GM18909 (cell line): ENCODE measurements around the gene RPL39.
A peak's percentile ranks its signal among the peaks of the same experiment; 100 is the strongest.
"Not testable (repeated sequence)": the region's sequence is repeated elsewhere in the genome, so short reads cannot be mapped to it uniquely, and the experiment has no call there.

Source experiments
- ATAC-seq: cut with Tn5 transposase; IDR thresholded peaks from one replicate; pipeline ENCODE4 v1.9.1; 2021; ENCODE audit warnings: mild to moderate bottlenecking; ENCODE audit not compliant: unreplicated experiment, poor library complexity

RPL39 gene

DNA sequence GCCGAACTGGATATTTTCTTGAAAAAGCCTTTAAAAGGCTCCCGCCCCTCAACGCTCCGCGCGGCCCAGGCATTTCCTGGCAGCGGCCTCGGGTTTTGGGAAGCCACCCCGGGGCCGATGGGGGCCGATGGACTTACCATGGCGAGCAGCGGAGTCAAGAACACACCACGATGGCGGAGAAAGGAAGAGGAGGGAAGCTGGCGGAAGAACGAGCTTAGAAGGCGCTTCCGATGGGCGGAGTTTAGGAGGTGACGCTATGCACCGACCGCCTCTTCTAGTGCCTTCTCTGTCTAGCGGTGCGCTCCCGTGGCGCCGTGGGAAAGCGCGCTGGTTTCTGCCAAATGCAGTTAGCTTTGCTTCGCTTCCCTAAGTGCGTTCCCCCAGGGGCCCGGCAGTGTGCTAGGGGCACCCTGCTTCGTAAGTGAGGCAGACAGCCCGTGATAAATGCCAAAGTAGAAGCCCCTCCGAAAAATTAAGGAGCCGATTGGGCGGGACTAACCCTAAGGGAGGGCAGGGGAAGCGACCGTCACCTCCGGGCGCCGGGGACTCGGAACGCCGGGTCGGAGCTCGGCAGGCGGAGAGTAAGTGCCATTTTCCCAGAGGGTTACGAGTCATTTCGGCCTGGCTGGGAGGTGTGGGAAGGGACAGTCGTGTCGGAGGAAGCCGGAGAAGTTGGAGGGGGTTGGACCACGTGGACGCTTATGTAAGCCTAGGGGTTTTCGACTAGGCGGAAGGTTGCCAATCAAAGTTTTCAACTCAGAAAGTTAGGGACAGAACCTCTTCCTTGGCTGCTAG, at the start of gene RPL39:
TSS of gene RPL39 (minus strand) at position 194 of the 795 bp plus-strand sequence. CDS start at position 140, 54 bp downstream.
- ATAC-seq = peak; percentile 93

DNA sequence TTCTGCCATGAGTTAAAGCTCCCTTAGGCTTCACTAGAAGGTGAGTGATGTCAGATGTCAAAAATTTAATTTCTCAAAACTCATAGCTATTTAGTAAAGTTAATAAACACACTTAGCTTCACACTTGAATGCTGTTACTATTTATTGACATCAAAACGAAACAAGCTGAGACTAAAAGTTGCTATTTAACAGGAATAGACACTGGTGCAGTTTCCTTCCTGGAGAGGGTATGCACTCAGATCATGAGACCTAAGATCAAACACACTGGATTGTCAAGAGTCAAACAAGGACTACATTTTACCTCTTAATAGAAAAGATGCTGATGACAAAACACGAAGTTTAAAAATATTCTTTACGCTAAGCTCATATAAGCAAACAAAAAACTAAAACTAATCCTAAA, 42.5 kb upstream of the RPL39 start:
- ATAC-seq = no peak

DNA sequence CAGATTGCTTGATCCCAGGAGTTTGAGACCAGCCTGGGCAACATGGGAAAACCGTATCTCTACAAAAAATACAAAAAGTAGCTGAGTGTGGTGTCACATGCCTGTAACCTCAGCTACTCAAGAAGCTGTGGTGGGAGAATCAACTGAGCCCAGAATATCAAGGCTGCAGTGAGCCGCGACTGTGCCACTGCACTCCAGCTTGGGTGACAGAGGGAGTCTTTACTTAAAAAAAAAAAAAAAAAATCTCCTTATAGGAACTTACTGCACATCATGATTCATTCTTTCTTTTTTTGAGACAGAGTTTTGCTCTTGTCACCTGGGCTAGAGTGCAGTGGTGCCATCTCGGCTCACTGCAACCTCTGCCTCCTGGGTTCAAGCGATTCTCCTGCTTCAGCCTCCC, 37.0 kb upstream of the RPL39 start:
- no peak for ATAC-seq

DNA sequence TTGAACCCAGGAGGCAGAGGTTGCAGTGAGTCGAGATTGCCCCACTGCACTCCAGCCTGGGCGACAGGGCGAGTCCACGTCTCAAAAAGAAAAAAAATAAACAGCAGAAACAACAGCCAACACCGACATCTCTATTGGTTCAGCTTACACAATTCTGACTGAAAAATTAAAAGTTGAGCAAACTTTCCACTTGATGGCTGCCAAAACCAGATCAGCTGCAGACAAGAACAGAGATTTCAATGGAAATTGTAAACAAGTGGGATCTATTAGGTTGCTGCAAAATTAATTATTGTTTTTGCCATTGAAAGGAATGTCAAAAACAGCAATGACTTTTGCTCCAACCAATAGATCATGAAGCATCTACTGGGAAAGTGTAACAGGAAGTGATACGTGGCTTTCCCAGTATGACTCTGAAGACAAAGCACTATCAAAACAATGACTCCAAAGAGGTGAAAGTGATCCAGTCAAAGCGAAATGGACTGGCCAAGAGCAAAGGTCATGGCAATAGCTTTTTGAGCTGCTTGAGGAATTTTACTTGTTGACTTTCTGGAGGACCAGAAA, 35.0 kb upstream of the RPL39 start:
- no peak for ATAC-seq

DNA sequence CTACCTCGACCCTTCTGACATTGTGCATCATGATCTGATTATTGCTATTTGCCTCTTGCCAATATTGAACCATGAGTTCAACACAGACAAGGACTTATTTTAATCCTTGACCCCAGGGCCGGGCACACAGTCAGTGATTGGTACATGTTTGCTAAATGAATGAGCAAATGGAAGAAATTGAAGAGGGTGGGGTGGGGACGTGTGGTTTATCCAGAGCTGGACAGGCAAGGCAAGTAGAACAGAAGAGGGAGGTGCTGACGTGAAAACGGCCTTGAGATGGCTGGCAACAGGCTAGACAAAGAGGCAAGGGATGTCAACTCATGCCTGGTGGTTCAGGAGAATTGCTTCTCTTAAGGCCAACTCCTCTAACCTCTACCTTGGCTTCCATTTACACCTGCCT, 32.8 kb upstream of the RPL39 start:
- ATAC-seq = not testable (repeated sequence)

DNA sequence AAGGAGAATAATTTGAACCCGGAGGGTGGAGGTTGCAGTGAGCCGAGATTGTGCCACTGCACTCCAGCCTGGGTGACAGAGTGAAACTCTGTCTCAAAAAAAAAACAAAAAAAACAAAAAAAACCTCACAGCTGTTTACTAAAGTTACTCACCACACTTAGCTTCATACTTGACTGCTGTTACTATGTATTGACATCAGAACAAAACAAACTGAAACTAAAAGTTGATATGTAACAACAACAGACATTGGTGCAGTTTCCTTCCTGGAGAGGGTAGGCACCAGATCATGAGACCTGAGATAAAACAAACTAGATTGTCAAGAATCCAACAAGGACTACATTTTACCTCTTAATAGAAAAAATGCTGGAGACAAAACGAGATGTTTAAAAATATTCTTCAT, 30.3 kb upstream of the RPL39 start:
- ATAC-seq = peak; percentile 96

DNA sequence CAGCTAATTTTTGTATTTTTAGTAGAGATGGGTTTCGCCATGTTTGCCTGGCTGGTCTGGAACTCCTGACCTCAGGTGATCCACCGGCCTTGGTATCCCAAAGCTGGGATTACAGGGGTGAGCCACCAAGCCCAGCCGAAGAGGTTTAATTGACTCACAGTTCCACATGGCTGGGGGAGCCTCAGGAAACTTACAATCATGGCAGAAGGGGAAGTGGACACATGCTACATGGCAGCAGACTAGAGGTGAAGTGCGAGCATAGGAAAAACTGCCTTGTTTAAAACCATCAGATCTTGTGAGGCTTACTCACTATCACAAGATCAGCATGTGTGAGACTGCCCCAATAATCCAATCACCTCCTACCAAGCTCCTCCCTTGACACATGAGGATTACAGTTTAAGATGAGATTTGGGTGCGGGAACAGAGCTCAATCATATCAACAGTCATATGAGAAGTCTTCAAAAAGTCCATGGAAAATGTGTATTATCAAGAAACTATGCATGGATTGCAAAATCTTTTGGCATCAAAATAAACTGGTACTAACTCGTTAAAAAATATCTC, 25.8 kb upstream of the RPL39 start:
- ATAC-seq = no peak

DNA sequence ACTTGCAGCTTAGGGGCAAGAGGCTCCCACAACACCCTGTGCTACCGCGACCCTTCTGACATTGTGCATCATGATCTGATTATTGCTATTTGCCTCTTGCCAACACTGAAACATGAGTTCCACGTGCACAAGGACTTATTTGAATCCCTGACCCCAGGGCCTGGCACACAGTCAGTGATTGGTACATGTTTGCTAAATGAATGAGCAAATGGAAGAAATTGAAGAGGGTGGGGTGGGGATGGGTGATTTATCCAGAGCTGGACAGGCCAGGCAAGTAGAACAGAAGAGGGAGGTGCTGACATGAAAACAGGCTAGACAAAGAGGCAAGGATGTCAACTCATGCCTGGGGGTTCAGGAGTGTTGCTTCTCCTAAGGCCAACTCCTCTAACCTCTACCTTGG, 24.9 kb upstream of the RPL39 start:
- ATAC-seq = no peak

DNA sequence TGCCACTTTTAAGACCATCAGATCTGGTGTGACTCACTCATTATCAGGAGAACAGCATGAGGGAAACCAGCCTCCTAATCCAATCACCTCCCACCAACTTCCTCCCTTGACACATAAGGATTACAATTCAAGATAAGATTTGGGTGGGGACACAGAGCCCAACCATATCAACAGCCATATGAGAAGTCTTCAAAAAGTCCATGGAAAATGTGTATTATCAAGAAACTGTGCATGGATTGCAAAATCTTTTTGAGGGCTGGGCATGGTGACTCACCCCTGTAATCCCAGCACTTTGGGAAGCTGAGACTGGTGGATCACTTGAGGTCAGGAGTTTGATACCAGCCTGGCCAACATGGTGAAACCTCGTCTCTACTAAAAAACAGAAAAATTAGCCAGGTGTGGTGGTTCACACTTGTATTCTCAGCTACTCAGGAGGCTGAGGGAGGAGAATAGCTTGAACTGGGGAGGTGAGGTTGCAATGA, 17.8 kb upstream of the RPL39 start:
- ATAC-seq = no peak

DNA sequence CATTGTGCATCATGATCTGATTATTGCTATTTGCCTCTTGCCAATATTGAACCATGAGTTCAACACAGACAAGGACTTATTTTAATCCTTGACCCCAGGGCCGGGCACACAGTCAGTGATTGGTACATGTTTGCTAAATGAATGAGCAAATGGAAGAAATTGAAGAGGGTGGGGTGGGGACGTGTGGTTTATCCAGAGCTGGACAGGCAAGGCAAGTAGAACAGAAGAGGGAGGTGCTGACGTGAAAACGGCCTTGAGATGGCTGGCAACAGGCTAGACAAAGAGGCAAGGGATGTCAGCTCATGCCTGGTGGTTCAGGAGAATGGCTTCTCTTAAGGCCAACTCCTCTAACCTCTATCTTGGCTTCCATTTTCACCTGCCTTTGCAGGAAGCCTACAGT, 17.0 kb upstream of the RPL39 start:
- not testable (repeated sequence) for ATAC-seq

DNA sequence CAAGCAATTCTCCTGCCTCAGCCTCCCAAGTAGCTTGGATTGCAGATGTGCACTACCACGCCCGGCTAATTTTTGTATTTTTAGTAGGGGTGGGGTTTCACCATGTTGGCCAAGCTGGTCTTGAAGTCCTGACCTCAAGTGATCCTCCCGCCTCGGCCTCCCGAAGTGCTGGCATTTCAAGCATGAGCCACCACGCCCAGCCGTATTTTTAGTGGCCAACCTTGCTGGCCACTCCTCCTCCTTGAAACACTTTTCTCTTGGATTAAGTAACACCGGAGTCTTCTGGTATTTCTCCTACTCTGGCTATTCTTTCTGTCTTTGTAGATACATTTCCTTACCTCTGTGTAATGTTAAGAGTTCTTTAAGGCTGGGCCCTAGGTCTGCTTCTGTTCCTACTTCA, 11.1 kb upstream of the RPL39 start:
- no peak for ATAC-seq

DNA sequence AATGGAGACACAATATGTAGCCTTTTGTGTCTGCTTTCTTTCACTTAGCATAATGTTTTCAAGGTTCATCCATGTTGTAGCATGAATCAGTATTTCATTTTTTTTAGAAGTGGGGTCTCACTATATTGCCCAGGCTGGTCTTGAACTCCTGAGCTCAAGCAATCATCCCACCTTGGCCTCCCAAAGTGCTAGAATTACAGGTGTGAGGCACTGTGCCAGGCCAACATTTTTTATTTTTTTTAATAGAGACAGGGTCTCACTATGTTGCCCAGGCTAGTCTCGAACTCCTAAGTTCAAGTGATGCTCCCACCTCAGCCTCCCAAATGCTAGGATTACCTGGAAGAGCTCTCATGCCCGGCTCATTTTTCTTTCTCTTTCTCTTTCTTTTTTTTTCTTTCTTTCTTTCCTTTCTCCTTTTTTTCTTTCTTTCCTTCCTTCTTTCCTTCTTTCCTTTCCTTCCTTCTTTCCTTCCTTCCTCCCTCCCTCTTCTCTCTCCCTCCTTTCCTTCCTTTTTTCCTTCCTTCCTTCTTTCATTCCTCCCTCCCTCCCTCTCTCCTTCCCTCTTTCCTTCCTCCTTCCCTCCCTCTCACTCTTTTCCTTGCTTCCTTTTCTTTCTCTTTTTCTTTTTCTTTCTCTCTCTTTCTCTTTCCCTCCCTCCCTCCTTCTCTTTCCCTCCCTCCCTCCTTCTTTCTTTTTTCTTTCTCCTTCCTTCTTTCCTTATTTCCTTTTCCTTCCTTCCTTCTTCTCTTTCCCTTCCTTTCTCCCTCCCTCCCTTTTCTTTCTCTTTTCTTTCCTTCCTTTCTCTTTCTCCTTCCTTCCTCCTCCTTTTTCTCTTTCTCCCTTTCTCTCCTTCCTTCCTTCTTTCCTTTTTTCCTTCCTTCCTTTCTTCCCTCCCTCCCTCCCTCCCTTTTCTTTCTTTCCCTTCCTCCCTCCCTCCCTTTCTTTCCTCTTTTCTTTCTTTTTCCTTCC, 10.1 kb upstream of the RPL39 start:
- no peak for ATAC-seq

DNA sequence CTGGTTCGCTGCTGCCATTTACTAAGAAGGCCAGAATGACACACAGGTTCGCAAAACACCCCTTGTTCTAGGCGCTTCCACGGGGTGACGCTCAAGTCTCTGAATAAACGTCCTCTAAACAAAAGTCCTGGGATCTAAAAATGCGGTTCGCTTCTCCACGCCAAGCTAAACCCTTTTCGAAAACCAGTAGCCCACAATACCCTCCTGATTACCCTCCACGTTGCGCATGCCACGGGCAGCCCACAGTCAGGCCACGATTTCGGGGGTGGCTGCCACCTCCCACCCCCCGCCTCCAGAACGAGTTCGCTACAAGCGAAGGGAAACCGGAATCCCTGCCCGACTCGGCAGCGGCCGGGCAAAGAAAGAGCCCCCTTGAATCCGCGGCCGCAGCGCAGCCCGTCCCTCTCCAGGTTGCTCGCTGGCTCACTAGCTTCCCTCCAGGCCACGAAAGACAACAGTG, 423 bp downstream of the RPL39 start:
- peak; percentile 30 for ATAC-seq

DNA sequence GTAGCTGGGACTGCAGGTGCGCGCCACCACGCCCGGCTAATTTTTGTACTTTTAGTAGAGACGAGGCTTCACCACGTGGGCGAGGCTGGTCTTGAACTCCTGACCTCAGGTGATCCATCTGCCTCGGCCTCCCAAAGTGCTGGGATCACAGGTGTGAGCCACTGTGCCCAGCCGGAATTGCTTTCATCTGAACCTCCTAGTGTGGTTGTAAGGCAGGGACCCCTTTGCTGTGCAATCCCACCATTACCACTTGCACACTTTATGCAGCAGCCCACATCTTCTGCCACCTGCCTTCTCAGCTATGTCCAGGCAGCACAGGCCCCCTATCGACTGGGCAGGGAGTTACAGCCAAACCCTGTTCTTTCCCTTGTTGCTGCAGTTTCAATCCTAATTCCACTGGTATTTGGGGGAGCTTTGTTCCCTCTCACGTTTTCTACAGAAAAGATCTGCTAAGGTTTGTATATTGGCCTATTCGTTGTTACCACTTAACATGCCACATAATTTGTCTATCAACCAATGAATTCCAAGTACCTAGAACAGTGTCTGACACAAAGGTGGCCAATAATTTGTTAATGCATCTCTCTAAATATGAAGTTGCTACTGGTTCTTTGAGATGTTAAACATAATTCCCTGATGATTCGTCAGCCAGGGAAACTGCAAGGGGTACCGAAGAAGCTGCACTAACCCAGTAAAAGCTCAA, 6.5 kb downstream of the RPL39 start:
- no peak for ATAC-seq

DNA sequence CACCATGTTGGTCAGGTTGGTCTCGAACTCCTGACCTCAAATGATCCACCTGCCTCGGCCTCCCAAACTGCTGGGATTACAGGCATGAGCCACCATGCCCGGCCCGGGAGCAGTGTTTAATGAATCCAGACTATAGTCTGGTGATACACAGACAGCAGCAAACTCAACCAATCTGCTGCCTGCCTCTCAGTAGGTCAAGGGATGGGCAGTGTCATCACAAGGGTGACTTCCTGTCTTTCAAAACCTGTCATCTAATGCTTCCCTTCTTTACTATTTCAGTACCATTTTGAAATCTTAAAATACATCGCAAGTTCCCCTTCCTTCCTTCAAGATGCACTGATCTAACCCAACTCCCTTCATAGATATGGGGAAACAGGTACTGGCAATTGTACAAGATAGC, 8.4 kb downstream of the RPL39 start:
- ATAC-seq = no peak

DNA sequence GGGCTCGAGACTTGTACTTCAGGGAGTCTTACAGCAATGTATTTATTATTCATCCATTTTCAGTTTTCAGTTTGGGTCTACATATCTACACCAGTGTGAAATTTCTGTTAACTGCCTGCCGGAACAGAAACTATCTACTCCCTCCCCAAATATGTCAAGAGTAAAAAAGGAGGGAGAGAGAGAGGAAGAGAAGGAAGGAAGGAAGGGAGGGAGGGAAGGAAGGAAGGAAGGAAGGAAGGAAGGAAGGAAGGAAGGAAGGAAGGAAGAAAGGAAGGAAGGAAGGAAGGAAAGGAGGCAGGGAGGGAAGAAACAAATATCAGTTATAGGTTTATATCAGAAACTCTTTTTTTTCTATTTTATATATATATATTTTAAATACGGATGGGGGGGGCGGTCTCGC, 12.6 kb downstream of the RPL39 start:
- no peak for ATAC-seq

DNA sequence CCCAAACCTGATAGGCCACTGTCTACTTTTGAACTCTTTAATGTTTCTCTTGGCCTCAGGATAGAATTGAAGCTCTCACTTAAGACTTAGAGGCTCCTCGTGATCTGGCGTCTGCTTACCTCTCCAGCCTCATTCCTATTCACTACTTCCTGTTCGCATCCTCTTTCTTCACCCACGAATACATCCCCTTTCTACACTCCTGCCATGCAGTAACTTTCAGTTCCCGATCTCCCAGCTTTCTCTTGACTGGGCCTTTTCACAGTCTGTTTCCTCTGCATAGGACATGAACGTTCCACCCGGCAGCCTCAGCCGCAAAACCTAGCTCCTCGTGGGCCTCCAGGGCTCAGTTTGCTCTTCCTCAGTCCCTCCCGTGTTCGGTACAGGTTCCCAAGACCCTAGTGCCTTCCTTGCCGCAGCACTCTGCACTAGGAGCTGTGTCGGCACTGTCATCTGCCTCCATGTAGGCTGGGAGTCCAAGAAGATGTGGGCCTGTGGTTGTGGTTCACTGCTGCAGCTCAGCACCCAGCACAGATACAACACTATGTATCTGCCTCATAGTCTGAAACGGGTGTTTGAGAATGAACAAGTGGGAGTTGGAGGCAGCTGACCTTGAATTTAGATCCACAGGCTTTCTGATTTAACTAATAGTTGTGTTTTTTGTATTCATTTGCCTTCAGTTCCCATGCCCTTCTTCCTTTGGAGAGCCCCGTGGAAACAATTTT, 15.8 kb downstream of the RPL39 start:
- ATAC-seq = no peak

DNA sequence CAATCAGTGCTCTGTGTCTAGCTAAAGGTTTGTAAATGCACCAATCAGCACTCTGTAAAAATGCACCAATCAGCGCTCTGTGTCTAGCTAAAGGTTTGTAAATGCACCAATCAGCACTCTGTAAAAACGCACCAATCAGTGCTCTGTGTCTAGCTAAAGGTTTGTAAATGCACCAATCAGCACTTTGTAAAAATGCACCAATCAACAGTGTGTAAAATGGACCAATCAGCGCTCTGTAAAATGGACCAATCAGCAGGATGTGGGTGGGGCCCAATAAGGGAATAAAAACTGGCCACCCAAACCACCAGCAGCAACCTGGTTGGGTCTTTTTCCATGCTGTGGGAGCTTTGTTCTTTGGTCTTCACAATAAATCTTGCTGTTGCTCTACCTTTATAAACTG, 22.0 kb downstream of the RPL39 start:
- not testable (repeated sequence) for ATAC-seq

DNA sequence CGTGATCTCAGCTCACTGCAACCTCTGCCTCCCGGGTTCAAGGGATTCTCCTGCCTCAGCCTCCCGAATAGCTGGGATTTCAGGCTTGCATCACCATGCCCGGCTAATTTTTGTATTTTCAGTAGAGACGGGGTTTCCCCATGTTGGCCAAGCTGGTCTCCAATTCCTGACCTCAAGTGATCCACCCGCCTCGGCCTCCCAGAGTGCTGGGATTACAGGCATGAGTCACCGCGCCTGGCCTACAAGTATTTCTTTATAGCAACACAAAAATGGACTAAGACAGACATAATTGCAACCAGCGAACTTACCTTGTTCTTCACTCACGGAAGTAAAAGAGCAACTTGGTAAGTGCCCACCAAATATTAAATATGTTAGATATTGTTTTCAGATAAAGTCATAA, 23.0 kb downstream of the RPL39 start:
- ATAC-seq = not testable (repeated sequence)
